GM19452 (cell line): ENCODE results near the gene AFF4.
"Not testable (repeated sequence)": the region's sequence is repeated elsewhere in the genome, so short reads cannot be mapped to it uniquely, and the experiment has no call there.

Experiments
- ATAC-seq: cut with Tn5 transposase; IDR thresholded peaks from one replicate; pipeline ENCODE4 v1.9.1; 2021; ENCODE audit not compliant: unreplicated experiment

Gene AFF4

DNA sequence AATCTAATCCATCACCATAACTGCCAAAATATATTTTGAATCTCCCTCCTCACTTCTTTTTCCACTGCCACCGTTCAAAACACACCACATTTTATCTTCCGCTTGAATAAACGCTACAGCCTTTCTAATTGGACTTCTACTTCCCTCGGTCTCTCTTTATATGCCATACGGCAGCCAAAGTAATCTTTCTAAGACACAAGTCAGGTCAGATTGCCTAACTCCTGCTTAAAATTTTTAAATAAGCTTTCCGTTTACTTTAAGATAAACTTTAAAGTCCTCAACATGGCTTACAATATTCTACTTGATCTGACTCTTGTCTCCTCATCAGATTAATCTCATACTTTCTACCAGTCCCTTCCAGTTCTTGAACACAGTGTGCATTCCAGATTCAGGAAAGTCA lies 9.7 kb downstream of the AFF4 start:
- no peak for ATAC-seq

DNA sequence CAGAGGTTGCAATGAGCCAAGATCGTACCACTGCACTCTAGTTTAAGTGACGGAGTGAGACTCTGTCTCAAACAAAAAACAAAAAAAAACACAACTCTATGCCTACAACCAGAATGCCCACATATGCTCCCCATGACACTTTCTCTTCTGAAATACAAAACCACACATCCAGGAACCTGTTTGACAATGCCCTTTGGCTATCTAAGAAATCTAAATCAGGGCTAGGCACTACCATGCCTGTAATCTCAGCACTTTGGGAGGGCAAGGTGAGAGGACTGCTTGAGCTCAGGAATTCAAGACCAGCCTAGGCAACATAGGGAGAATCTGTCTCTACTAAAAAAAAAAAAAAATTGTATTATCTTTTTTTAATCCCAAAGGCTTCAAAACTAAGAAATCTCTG lies 10.6 kb downstream of the AFF4 start:
- no peak for ATAC-seq

DNA sequence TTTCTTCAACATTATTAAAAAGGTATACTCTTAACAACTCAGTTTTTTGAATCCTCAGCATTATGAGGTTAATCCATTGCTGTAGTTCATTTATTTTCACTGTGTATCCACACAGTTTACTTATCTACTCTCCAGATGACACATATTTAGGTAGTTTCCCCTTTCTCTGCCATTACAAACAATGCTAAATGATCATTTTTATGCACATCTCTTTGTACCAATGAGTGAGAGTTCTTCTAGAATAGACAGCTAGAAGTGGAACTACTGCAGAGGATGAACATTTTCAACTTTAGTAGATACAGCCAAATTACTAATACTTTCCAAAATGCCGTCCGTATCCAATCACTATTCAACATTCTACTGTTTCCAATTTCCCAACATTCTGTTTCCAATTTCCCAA lies 11.5 kb downstream of the AFF4 start:
- ATAC-seq: no peak

DNA sequence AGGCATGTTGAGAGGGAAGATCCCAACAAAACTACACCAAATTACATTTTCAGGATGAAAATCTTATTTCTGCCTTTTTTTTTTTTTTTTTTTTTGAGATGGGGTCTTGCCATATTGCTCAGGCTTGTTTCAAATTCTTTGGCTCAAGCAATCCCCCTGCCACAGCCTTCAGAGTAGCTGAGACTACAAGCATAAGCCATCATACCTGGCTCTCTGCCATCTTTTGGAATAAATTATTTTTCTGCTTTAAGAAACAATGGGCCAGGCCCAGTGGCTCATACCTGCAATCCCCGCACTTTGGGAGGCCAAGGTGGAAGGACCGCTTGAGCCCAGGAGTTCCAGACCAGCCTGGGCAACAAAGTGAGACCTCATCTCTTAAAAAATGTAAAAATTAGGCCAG lies 14.3 kb downstream of the AFF4 start:
- no peak for ATAC-seq

DNA sequence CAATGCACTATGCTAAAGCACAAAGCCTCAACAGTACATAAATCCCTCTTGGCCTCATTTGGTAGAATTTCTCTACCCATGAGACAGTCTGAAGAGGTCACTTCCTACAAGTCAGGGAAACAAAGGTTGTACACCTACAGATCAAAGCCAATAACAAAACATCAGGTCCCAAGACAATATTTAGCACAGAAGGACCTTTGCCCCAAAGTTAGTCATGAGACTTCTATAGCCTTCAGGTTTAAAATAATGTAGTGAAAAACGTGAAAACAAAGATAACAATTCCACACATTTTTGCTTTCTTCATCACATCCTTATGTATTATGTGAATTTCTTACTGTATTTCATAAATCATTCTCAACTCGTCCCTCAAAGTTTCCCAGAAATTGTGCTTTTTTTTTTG lies 15.8 kb downstream of the AFF4 start:
- no peak for ATAC-seq

DNA sequence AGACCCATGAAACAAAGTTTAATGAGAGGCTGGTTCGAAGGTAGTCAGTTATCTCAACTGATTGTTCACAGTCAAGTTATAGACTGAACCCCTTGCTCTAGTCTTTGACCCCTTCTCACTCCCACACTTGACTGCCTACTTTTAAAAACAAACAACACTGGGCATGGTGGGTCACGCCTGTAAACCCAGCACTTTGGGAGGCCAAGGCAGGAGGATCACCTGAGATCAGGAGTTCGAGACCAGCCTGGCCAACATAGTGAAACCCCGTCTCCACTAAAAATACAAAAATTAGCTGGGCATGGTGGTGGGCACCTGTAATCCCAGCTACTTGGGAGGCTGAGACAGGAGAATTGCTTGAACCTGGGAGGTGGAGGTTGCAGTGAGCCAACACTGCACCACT lies 18.1 kb downstream of the AFF4 start:
- ATAC-seq: not testable (repeated sequence)

DNA sequence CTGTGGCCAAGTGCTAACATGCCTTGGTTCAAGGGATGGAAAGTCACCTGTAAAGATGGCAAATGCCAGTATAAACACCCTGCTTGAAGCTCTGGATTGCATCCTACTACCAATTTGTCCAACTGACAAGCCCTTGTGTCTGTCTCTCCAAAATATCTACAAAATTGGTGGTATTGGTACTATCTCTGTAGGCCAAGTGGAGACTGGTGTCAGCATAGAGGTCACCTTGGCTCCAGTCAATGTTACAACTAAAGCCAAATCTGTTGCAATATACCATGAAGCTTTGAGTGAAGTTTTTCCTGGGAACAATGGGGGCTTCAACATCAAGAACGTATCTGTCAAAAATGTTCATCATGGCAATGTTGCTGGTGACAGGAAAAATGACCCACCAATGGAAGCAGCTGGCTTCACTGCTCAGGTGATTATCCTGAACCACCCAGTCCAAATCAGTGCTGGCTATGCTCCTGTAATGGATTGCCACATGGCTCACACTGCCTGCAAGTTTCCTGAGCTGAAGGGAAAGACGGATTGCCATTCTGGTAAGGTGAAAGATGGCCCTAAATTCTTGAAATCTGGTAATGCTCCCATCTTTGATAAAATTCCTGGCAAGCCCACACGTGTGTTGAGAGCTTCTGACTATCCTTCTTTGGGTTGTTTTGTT lies 19.9 kb downstream of the AFF4 start:
- no peak for ATAC-seq

DNA sequence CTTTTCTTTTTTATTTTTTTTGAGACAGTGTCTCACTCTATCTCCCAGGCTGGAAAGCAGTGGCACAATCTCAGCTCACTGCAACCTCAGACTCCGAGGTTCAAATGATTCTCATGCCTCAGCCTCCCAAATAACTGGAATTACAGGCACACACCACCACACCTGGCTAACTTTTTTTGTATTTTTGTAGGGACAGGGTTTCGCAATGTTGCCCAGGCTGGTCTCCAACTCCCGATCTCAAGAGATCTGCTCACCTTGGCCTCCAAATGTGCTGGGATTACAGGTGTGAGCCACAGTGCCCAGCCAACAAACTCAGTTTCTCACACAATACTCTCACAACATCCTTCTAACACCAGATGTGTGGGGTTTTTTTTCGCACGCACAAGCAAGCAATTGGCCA lies 22.1 kb downstream of the AFF4 start:
- ATAC-seq: no peak

DNA sequence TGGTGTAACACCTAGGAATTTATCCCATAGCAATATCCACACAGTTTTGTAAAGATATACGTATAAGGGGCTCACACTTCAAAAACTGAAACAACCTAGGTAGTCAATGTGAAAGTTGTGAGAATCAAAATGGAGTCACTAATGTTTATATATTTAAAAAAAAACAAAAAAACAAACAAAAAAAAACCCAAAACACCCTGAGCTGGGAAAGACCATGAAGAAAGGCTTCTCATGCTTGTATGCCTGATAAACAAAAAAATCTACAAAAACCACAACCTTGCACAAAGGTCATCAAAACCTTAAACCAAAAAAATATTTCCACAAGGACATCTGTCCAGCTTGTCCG lies 35.4 kb downstream of the AFF4 start:
- ATAC-seq: no peak

DNA sequence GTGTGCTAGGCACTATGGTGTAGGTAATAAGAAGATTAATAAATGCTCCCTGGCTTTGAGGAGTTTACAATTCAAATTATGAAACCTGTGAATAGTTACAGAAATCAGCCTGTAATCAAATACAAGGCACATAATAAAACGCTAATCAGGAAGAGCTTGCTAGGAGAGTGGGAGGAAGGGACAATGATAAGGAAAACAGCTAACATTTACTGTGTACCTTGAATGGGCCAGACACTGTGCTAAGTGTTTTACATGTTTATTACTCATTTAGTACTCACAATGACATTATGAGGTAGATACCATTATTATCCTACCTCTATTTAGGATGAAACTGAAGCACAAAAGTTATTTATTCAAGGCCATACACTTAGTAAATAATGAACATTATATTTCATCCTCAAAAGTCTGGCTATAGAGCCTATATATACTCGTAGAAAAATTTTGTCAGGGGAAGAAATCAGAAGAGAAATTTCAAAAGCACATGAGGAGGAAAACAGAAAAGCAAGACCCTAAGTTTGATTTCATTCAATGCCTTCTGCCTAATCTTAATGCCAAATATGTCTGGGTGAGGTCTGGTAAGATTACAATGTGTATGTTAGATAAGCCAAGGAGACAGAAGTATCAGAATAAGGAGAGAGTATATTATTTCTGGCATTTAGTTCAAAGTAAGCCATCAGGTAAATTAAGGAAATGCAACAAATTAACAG lies 35.9 kb downstream of the AFF4 start:
- ATAC-seq: no peak

DNA sequence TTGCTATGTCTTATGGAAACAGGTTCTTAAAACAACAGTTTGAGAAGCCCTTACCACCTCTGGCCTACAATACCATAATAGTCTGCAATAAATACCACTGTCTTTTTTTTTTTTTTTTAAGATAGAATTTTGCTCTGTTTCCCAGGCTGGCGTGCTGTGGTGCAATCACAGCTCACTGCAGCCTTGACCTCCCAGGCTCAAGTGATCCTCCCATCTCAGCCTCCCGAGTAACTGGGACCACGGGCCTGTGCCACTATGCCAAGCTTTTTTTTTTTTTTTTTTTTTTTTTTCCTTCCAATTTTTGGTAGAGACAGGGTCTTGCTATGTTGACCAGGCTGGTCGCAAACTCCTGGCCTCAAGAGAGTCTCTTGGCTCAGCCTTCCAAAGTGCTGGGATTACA lies 37.0 kb downstream of the AFF4 start:
- ATAC-seq: no peak

DNA sequence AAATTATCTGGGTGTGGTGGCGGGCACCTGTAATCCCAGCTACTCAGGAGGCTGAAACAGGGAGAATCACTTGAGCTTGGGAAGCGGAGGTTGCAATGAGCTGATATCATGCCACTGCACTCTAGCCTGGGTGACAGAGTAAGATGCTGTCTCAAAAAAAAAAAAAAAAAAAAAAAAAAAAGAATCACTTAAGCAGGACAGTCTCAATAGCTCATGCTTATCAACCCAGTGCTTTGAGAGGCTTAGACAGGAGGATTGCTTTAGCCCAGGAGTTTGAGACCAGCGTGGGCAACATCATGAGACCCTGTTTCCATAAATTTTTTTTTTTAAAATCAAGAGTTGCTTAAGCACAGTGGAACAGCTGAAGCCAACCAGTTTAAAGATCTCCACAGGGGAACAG lies 47.3 kb downstream of the AFF4 start:
- ATAC-seq: no peak

DNA sequence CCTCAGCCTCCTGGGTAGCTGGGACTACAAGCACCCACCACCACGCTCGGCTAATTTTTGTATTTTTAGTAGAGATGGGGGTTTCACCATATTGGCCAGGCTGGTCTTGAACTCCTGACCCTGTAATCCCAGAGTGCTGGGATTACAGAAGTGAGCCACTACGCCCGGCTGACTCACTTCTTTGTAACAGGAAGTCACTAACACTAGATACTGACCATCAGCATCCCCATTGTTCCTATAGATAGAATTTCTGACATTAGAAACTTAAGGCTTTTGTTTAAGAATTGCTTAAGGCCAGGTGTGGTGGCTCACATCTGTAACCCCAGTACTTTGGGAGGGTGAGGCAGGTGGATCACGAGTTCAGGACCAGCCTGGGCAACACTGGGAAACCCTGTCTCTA lies 47.8 kb downstream of the AFF4 start:
- ATAC-seq: no peak

DNA sequence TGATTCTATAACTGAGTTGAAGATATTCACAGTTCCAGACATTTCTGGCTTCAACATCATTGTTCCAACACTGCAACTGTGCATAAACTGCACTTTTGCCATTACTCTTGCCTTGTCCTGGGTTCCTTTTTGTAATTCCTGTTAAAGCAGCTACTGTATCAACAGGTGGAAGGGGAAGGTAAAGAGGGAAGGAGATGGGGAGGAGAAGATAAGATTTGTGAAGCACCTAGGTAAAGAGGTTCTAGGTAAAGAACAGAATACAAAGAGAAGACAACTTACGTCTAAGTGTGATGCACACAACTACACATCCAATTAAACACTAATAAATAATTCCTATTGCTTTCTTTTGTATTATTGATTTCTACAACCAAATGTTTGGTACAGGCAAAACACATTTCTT lies 53.7 kb downstream of the AFF4 start:
- ATAC-seq: no peak

DNA sequence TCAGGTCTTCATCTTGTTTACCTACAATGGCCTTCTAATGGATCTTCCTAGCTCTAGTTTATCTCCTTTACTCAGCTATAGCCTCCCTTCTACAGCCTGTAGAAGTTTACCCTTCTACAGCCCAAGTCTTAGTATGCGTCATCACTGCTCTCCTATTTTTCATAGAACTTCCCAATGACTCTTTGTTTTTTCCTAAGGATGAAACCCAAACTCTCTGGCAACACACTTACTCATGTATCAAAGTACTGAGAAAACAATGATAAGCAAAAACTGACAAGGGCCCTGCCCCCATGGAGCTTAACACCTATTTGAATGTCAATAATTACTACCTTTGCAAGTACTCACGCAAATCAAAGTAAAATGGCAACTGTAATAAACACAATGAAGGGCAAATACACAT lies 56.3 kb downstream of the AFF4 start:
- ATAC-seq: no peak

DNA sequence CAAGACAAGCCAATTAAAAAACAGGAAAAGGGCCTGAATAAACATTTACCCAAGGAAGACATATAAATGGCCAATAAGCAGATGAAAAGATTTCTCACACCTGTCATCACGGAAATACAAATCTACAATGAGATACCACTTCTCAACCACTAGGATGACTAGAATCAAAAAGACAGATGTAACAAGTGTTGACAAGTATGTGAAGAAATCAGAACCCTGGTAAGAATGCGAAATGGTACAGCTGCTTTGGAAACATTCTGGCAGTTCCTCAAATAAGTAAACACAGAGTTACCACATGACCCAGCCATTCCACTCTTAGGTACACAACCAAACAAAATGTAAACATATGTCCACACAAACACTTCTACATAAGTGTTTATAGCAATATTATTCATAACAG lies 57.5 kb downstream of the AFF4 start:
- no peak for ATAC-seq

DNA sequence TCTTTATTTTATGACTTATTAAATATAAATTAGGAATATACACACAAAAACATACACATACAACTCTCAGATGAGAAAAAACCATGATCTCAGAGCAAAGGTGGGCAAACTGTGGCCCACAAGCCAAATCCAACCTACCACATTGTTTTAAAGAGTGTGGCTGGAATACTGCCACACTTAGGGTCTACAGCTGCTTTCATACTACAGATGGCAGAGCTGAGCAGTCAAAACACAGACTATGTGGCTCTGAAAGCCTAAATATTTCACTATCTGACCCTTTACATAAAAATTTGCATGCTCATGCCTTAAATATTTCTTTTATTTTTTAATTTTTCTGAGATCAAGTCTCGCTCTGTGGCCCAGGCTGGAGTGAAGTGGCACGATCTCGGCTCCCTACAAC lies 61.7 kb downstream of the AFF4 start:
- ATAC-seq: no peak

DNA sequence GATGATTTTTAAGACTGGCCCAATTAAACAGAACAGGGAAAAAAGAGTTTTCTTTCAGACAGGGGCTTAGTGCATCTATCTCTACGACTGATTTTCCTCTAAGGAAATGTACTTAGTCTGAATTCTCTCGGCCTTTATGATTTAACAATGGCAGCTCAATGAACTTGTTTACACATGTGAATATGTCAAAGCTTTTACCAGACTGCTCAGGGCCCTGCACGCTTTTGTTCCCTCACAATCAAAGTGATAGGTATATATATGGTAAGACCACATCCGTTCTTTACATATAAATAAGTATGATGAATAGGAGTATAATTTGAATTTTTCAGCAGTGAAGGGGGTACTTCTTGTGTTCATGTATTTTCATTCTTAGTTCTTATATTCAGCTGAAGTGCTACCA lies 62.4 kb downstream of the AFF4 start:
- no peak for ATAC-seq

DNA sequence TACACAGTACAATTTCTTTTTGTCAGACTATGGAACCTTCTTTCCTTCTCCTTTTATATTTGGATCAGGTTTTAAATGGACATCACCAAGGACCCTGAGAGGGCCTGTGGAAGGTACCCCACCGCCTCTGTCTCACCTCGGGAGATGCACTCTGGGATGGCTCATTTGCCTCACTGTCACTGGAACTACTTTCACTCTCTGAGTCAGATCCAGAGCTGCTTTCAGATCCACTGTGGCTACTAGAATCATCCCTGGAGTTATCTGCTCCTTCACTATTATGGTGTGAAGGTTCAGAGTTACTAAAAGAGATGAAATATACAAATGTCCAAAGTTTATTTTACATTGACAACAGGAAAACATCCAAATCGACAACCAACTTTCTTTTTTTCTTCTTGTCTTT lies 65.3 kb downstream of the AFF4 start:
- ATAC-seq: no peak

DNA sequence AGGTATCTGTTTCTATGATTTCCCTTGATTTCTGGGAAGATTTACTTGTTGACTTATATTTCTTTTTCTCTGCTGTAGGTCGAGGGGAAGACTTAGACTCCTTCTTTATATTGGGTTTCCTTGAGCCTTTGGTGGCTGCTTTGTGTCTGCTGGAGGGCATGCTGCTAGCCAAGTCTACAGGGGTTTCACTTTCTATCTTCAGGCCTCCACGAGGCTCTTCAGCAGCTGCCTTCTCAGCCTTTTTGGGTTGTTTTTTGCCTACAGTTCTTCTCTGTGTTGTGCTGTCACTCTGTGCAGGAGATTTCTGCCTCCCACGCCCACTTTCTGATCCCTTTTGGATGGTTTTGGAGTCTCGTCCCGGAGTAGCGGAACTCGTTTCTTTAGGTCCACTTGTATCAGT lies 66.7 kb downstream of the AFF4 start:
- no peak for ATAC-seq

DNA sequence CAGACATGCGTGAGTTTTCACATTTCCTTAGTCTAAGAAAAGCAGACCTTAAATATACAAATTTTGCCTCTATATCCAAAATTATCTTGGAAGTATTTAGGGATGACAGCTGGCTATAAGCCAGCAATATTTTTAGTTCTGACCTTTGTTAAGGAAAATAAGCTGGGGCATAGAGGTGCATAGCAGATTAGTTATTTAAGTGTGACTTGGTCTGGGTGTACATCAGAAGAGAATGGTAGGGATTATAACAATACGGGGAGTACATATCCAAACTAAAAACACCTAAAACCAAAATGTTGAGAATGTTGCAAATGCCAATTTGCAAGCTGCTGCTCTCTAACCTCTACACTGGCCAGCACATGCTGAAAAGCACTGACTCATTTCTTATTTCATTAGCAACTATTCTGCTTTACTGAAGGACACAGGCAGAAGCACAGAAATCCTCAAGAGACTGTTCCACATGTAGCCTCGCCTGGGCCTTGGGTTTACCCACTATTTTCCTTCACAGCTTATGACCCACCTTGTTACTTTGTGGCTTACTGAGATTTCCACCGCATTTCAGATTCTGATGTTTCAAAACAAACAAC lies 67.6 kb downstream of the AFF4 start:
- ATAC-seq: no peak

DNA sequence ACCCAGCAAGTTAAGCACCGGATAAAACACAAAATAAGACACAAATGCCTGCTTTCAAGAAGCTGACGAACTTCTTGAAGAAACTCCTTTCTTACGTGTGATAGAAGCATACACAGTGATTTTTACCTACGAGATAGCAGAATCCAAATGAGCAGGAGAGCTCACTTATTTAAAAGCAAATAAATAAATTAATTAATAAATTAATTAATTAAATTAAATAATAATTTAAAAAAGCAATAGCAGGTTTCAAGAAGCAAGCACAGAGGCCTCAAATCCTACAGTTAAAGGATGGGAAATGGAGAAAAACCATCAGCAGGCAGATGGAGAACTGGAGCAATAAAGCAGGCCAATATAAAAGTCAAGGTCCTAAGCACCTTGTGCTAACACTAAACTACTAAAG lies 72.6 kb downstream of the AFF4 start:
- no peak for ATAC-seq

DNA sequence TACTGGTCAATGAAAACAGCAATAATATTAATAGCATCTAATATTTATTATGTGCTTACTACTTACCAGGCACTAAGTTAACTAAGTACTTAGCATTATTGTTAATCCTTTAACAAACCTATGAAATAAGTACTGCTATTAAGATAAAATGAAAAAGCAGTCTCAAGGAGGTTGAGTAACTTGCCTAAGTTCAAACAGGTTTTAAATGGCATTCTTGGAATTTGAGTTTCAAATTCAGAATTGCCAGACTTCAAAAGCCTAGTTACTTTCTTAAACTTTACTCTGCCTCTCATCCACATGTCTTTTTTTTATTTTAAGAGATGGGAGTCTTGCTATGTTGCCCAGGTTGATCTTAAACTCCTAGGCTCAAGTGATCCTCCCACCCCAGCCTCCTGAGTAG lies 73.9 kb downstream of the AFF4 start:
- ATAC-seq: no peak
